Stomach (tissue), 4 donors: ENCODE data around the gene CADPS.

ENCODE experiments used
- EP300 ChIP-seq: sonication (generic); formaldehyde crosslinking; IDR thresholded peaks from one replicate; pipeline ENCODE4 v1.6.1; 2017; ENCODE audit warnings: antibody characterized with exemption
- POLR2A ChIP-seq, 4 donors: fragments of 450-650 bp; IDR thresholded peaks; one replicate each; pipeline ENCODE4 v1.6.1; 2016; ENCODE audit warnings: antibody characterized with exemption in 4 of 4, control low read depth in 2 of 4, mild to moderate bottlenecking in 1 of 4, moderate library complexity in 1 of 4

GRCh38 chr3:62413687-62414086, 461.5 kb downstream of the CADPS start:
- no peak for TF ChIP-seq EP300
- TF ChIP-seq POLR2A (IDR thresholded peaks at IDR 0.05) = no peak
